Panc1 (cell line): Measurements from ENCODE around the gene RHBDD1.

Experiments
- POLR2AphosphoS5 ChIP-seq: IDR thresholded peaks from 2 replicates; pipeline ENCODE4 v1.6.1; 2012; ENCODE audit warnings: mild to moderate bottlenecking, low read depth, low read length, moderate library complexity
- SIN3A ChIP-seq: IDR thresholded peaks from 2 replicates; pipeline ENCODE4 v1.6.1; 2012; ENCODE audit warnings: low read depth, mild to moderate bottlenecking, low read length, moderate library complexity, borderline replicate concordance; ENCODE audit not compliant: insufficient read depth
- TCF7L2 ChIP-seq: IDR thresholded peaks from 2 replicates; pipeline ENCODE4 v1.6.1; 2011; ENCODE audit warnings: mild to moderate bottlenecking, low read depth, low read length, inconsistent platforms
- TF ChIP-seq, protein P1 (sequence below): fragments of 450-650 bp; IDR thresholded peaks from 2 replicates; pipeline ENCODE4 v1.5.1; 2017; ENCODE audit warnings: mild to moderate bottlenecking
- TF ChIP-seq, protein P2 (sequence below), 2 experiments: IDR thresholded peaks; 2 replicates each; pipeline ENCODE4 v1.6.1; 2011 to 2012; ENCODE audit warnings: low read depth in 2 of 2, control low read depth in 1 of 2, low read length in 1 of 2, mild to moderate bottlenecking in 1 of 2, moderate library complexity in 1 of 2; ENCODE audit not compliant: insufficient read depth in 1 of 2

DNA sequence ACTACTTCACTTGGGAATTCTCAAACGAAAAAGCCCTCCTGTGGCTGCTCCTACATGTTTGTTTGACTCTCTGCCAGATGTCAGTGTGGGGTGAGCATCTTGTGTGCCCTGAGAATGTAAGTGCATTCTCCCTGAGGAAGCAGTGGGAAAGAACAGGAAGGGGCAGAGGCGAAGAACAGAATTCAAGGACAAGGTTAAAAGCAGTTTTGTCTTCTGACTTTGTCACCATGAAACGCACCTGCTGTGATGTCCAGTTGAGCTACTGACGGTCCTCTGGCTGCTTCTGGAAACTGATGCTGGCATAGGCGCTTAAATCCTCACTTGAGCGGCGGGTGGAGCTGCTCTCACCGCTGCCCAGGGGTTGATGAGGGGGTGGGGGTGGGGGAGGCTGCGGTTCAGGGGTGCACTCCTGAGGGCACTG is 41.1 kb upstream of the RHBDD1 start:
- TF ChIP-seq, protein P1, sequence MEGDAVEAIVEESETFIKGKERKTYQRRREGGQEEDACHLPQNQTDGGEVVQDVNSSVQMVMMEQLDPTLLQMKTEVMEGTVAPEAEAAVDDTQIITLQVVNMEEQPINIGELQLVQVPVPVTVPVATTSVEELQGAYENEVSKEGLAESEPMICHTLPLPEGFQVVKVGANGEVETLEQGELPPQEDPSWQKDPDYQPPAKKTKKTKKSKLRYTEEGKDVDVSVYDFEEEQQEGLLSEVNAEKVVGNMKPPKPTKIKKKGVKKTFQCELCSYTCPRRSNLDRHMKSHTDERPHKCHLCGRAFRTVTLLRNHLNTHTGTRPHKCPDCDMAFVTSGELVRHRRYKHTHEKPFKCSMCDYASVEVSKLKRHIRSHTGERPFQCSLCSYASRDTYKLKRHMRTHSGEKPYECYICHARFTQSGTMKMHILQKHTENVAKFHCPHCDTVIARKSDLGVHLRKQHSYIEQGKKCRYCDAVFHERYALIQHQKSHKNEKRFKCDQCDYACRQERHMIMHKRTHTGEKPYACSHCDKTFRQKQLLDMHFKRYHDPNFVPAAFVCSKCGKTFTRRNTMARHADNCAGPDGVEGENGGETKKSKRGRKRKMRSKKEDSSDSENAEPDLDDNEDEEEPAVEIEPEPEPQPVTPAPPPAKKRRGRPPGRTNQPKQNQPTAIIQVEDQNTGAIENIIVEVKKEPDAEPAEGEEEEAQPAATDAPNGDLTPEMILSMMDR: no peak
- TF ChIP-seq POLR2AphosphoS5 (no peak), TCF7L2 (no peak), SIN3A (no peak)
- TF ChIP-seq, protein P2, sequence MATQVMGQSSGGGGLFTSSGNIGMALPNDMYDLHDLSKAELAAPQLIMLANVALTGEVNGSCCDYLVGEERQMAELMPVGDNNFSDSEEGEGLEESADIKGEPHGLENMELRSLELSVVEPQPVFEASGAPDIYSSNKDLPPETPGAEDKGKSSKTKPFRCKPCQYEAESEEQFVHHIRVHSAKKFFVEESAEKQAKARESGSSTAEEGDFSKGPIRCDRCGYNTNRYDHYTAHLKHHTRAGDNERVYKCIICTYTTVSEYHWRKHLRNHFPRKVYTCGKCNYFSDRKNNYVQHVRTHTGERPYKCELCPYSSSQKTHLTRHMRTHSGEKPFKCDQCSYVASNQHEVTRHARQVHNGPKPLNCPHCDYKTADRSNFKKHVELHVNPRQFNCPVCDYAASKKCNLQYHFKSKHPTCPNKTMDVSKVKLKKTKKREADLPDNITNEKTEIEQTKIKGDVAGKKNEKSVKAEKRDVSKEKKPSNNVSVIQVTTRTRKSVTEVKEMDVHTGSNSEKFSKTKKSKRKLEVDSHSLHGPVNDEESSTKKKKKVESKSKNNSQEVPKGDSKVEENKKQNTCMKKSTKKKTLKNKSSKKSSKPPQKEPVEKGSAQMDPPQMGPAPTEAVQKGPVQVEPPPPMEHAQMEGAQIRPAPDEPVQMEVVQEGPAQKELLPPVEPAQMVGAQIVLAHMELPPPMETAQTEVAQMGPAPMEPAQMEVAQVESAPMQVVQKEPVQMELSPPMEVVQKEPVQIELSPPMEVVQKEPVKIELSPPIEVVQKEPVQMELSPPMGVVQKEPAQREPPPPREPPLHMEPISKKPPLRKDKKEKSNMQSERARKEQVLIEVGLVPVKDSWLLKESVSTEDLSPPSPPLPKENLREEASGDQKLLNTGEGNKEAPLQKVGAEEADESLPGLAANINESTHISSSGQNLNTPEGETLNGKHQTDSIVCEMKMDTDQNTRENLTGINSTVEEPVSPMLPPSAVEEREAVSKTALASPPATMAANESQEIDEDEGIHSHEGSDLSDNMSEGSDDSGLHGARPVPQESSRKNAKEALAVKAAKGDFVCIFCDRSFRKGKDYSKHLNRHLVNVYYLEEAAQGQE (IDR thresholded peaks at IDR 0.05; ENCODE audit: insufficient read depth in 1 of 2, low read depth in 2 of 2, low read length in 1 of 2): no peak
